HG03575 (cell line): ENCODE data around the gene REN.

ENCODE experiments used
- ATAC-seq: cut with Tn5 transposase; IDR thresholded peaks from one replicate; pipeline ENCODE4 v1.9.1; 2021; ENCODE audit not compliant: unreplicated experiment, insufficient number of reproducible peaks, low FRiP score; ENCODE audit errors: extremely low read depth

REN gene

DNA sequence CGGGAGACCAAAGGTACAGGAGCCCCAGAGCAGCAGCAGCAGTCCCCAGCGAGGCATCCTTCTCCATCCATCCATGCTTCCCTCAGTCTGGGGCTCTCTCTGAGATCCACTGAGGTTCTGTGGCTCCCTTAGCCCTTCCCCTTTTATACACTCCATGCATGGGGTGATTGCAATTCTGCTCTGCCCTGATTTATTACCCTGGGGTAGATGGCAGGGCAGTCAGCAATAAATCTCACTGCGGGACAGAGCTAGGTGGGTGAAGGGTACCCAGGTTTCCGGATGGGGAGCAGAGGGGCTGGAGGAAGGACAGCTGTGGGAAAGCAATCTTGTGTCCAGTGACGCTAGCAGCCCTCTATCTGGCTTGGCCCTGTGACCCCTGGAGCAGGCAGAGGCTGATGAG is at the start of gene REN:
Gene REN (minus strand): TSS at position 119 of the 400 bp plus-strand sequence. CDS start 44 bp downstream, at position 75.
- no peak for ATAC-seq

DNA sequence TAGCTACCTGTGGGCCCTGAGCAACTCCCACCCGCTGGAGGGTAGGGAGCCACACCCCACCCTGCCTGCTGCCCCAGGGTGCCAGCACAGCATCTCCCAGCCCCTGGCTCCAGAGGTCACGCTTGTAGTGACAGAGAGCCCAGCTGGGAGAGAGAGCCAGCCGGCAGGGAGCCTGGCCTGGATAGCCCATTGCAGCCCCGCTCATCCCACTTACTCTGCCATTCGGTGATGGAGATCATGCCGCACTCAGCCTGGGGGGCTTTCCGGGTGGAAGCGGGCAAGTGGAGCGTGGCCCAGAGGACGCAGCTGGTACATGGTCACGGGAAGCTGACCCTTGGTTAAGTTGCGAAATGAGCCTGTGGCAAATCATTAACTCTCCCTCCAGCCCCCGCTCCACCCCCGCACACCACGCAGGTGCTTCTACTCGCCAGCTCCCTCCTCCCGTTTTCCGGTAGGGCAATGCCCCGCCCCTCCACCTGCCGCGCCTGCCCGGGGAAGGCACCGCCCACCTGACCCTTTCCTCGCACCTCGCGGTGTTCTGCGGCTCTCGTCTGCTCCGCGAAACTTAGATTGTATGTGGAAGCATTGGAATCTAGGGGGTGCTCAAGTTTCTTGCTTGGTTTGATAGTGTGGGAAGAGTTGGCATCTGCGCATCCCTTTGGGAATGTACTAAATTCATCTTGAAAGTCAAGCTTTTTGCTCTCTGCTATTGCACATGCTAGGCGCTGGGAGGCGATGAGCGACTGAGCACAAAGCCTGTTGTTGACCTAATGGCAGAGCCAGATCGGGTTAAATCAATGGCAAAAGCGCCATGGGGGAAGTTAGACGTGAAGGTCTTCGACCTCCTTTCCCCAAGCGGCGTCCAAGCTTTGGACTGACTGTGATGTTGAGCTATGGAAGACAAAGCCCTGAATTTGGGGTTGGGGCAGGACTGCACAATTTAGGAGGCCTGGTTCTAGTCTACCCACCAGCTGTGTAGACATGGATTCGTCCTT is 47.8 kb upstream of the REN start, which contains the start of gene GOLT1A:
Gene GOLT1A (minus strand): TSS at position 321 of the 995 bp plus-strand sequence. CDS start 82 bp downstream, at position 239.
- ATAC-seq, result no peak

DNA sequence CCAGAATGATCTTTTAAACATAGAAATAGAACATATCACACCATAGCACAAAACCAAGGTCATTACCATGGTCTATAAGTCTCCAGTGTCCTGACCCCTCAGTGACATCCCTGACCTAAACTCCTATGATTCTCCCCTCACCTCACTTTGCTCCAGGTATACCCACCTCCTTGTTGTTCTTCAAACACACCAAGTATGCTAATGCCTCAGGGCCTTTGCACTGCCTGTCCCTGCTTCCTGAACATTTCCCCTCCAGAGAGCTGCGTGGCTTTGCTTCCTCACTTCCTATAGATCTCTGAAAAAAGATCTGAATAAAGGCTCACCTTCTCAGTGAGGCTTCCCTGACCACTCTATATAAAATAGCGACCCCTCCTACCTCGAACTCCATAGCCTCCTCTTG is 46.6 kb upstream of the REN start:
- ATAC-seq, result no peak

GRCh38 chr1:204211046-204211445 is 44.9 kb upstream of the REN start:
- no peak for ATAC-seq

DNA sequence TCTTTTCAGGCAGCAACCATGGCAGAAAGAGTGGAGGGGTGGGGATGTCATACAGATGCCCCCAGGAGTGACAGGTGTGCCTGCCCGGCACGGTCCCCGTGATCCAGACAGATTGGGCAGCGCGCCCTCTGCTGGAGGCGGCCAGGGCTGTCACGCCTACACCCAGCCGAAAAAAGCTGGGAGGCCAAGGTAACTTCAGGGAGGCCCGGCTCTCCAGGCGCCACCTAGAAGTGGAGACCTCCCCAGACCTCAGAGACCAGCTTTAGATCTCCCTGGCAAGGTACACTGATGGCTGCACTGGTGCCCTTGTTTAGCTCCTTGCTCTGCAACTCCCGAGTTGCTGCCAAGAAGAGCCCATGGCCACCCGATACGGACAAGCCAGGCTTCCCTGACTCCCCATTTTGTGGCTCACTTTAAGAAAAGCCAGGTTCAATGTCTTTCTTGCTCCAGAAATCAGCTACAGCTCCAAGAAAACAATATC is 41.0 kb upstream of the REN start:
- no peak for ATAC-seq

- ATAC-seq, result no peak
Observed at GRCh38 chr1:204206121-204206520, 40.0 kb upstream of the REN start.

- ATAC-seq, result no peak
Observed at GRCh38 chr1:204205486-204205885, 39.3 kb upstream of the REN start.

DNA sequence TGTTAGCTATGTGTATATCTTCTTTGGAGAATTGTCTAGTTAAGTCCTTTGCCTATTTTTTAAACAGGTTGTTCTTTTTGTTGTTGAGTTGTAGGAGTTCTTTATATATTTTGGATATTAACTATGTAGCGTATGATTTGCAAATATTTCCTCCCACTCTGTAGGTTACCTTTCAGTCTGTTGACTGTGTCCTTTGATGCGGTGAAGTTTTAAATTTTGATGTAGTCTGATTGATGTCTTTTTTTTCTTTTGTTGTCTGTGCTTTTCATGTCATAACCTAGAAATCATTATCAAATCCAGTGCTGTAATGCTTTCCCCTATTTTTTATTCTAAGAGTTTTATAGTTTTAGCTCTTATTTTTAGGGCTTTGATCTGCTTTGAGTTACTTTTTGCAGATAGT is 38.8 kb upstream of the REN start:
- no peak for ATAC-seq

- no peak for ATAC-seq
Observed at GRCh38 chr1:204203206-204203767, 37.1 kb upstream of the REN start.

DNA sequence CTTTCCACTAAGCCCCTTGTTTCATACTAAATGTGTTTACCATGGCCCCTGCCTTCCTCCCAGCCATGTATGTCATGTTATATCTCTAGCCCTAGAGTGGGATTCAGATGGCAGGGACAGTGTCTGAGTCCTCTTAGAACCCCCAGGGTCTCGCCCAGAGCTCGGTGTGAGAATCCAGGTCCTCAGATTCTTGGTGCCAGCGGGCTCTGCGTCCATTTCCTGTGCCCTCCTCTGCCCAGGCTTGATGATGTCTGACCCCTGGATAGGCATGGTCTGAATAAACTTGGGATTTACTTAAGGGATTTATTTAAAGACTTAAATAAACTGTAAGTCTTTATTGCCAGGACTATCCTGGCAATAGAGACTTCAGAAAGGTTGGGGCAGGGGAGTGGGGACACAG is 36.3 kb upstream of the REN start:
- ATAC-seq, result no peak

- no peak for ATAC-seq
Observed at GRCh38 chr1:204201348-204202040, 35.4 kb upstream of the REN start.

DNA sequence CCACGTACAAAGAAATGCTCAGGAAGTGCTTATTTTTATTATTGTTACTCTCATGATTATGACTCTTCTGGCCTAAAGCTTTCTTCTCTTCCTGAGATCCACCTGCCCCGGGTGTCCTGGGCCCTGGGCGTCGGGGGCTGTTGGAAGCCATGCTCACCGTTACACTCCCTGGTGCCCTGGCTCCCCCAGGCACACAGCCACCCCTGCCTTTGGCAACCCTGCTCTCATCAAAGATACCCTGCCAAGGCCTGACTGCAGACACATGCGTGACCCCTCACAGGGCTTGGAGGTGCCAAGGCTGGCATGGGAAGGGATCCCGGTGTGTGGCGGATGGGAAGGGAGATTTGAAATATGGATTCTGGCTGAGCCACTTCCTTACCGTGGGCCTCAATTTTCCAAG is 33.4 kb upstream of the REN start:
- ATAC-seq, result no peak

GRCh38 chr1:204198348-204199340 is 32.5 kb upstream of the REN start:
- ATAC-seq, result no peak

GRCh38 chr1:204197068-204197467 is 30.9 kb upstream of the REN start:
- ATAC-seq, result no peak

GRCh38 chr1:204196068-204196795 is 30.1 kb upstream of the REN start, which contains the start of gene KISS1:
Gene KISS1 (minus strand): TSS chr1:204196491. CDS start chr1:204192876, 3,615 bp downstream.
- no peak for ATAC-seq

- no peak for ATAC-seq
Observed at GRCh38 chr1:204194771-204195170, 28.6 kb upstream of the REN start.

- ATAC-seq, result no peak
Observed at GRCh38 chr1:204194080-204194479, 27.9 kb upstream of the REN start.
